NCI-H1105 treated with DMSO at 0.1 percent for 48 hours (cell line): ENCODE measurements around the gene NRF1.
"Not testable (repeated sequence)": the region's sequence is repeated elsewhere in the genome, so short reads cannot be mapped to it uniquely, and the experiment has no call there.

Experiments used
- DNase-seq: peaks from one replicate; lab custom pipeline; 2025; lab: John Stamatoyannopoulos, UW

NRF1 gene

GRCh38 chr7:129607471-129608120 lies 3.9 kb upstream of the NRF1 start:
- no peak for DNase-seq

- DNase-seq: no peak
Measured at GRCh38 chr7:129609666-129610065, 1.9 kb upstream of the NRF1 start.

- DNase-seq: no peak
Measured at GRCh38 chr7:129610709-129611245, 743 bp upstream of the NRF1 start.

- DNase-seq: peak; percentile 43
Measured at GRCh38 chr7:129612112-129613015, 844 bp downstream of the NRF1 start.

GRCh38 chr7:129613016-129613337 lies 1.5 kb downstream of the NRF1 start:
- DNase-seq: no peak

- no peak for DNase-seq
Measured at GRCh38 chr7:129615018-129615417, 3.5 kb downstream of the NRF1 start.

GRCh38 chr7:129616530-129616929 lies 5.0 kb downstream of the NRF1 start:
- no peak for DNase-seq

- DNase-seq: no peak
Measured at GRCh38 chr7:129617178-129617577, 5.7 kb downstream of the NRF1 start.

- DNase-seq: no peak
Measured at GRCh38 chr7:129617652-129618051, 6.1 kb downstream of the NRF1 start.

GRCh38 chr7:129626896-129627295 lies 15.4 kb downstream of the NRF1 start:
- no peak for DNase-seq

- no peak for DNase-seq
Measured at GRCh38 chr7:129630341-129630740, 18.8 kb downstream of the NRF1 start.

GRCh38 chr7:129634361-129635034 lies 23.0 kb downstream of the NRF1 start:
- DNase-seq: no peak

GRCh38 chr7:129635300-129636029 lies 23.9 kb downstream of the NRF1 start:
- peak; percentile 54 for DNase-seq

- DNase-seq: not testable (repeated sequence)
Measured at GRCh38 chr7:129636030-129636550, 24.6 kb downstream of the NRF1 start.

GRCh38 chr7:129636641-129637040 lies 25.1 kb downstream of the NRF1 start:
- no peak for DNase-seq

- DNase-seq: no peak
Measured at GRCh38 chr7:129640400-129640799, 28.9 kb downstream of the NRF1 start.

- DNase-seq: no peak
Measured at GRCh38 chr7:129642871-129643549, 31.5 kb downstream of the NRF1 start.

- DNase-seq: no peak
Measured at GRCh38 chr7:129643550-129644170, 32.1 kb downstream of the NRF1 start.

- DNase-seq: peak; percentile 54
Measured at GRCh38 chr7:129644634-129645230, 33.2 kb downstream of the NRF1 start.

GRCh38 chr7:129646369-129647021 lies 35.0 kb downstream of the NRF1 start:
- no peak for DNase-seq
